Activated CD4-positive, alpha-beta memory T cell treated with anti-CD3 and anti-CD28 coated beads, Interleukin-2, amount 10 ng/mL, durations not matched to agents 7 days and 5 days (primary cell): ENCODE data around the gene NOL9. TPM values are rescaled to one million over a fixed set of nuclear protein-coding genes. Genes with fewer than 3 reads are reported as not detected.

Experiments used
- CTCF ChIA-PET: fragments of 350-600 bp; sonication (Branson Sonifier 250); formaldehyde crosslinking; loops from one replicate; lab custom pipeline; 2021; ENCODE audit warnings: antibody characterized with exemption, inconsistent platforms; lab: Charles Lee
- POLR2A ChIA-PET: fragments of 350-600 bp; sonication (Branson Sonifier 250); formaldehyde crosslinking; loops from one replicate; lab custom pipeline; 2021; ENCODE audit warnings: antibody characterized with exemption; lab: Charles Lee
- DNase-seq: peaks from one replicate; pipeline ENCODE4 v3.0.0-alpha.2; 2020
- H3K27ac Mint-ChIP-seq: one replicate; pipeline ENCODE4 v1.8.0; 2021; ENCODE audit warnings: mild to moderate bottlenecking, mixed read lengths
- H3K27me3 Mint-ChIP-seq: one replicate; pipeline ENCODE4 v1.8.0; 2021; ENCODE audit warnings: mixed read lengths
- H3K36me3 Mint-ChIP-seq: one replicate; pipeline ENCODE4 v1.8.0; 2021; ENCODE audit warnings: low read depth, mixed read lengths
- H3K4me1 Mint-ChIP-seq: one replicate; pipeline ENCODE4 v1.8.0; 2021; ENCODE audit warnings: mixed read lengths
- H3K4me3 Mint-ChIP-seq: one replicate; pipeline ENCODE4 v1.8.0; 2021; ENCODE audit warnings: mild to moderate bottlenecking, mixed read lengths
- H3K9me3 Mint-ChIP-seq: one replicate; pipeline ENCODE4 v1.8.0; 2021; ENCODE audit warnings: mixed read lengths
- total RNA-seq, 2 experiments: library from RNA; stranded (reverse); gene quantifications; one replicate each; pipeline ENCODE4 v1.2.3, GENCODE V29; 2021

The NOL9 gene
- total RNA-seq, 2 experiments from 2014 or later, result 39.1 to 40.8 TPM

DNA sequence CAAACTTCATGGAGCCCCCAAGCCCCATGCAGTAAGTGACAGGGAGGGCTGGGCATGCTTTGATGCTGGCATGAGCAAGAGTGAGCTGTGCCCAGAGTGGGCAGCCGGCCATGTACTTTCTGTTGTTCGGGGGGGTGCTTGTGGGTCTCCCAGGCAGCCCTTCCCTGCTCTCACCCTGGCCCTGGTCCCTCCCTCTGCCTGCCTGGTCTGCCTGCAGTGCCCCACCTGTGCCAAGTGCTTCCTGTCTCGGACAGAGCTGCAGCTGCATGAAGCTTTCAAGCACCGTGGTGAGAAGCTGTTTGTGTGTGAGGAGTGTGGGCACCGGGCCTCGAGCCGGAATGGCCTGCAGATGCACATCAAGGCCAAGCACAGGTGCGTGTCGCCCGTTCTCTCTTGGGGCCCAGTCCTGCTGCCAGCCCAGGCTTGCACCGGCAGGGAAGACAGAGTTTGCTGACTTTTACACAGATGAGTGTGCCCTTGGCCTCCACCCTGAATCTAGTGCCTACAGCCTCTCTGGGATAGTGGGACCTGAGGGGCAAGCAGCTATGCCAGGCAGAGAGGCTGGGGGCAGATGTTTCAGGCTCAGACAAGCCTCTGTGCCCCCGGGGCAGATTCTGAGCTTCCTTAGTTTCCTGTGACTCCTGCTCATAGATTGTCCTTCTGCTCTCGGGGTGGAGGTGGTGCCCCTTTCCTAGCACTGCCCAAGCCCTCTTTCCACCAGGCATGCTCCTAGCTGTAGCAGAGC lies 33.1 kb upstream of the NOL9 start:
- Mint-ChIP-seq H3K27me3 (no peaks in the 10 kb centered on the region), H3K36me3 (peaks cover 21% of the 10 kb centered on the region), H3K27ac (peak overlapping the region; percentile 19), H3K4me1 (peaks cover 28% of the 10 kb centered on the region), H3K4me3 (no peak overlapping the region), H3K9me3 (no peaks in the 10 kb centered on the region)
- DNase-seq, result no peak
- CTCF ChIA-PET, result interaction anchor here (0.6 kb wide), 1 partner anchor 67 kb away, joined by 5 read pairs; no protein-coding TSS in a partner anchor
- POLR2A ChIA-PET, result interaction anchor here (1.0 to 1.8 kb wide), 2 partner anchors 13 to 52 kb away, joined by 3 to 4 read pairs; no protein-coding TSS in a partner anchor

DNA sequence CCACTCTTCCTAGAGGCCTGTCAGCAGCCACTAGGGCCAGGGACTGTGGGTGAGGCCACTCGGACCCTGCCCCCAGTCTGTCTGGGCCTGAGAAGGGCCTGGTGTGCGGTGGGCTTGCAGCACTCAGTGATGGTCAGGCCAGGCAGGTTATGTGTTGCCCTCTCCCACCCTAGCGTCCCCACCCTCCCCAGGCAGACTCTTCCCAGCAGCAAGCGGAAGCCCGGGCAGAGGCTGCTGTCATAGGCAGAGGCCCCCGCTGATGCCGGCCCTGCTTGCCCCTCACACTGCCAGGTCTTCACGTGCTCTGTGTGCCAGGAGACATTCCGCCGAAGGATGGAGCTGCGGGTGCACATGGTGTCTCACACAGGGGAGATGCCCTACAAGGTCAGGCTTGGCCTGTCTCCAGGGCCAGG lies 32.1 kb upstream of the NOL9 start:
- Mint-ChIP-seq H3K27ac (no peak overlapping the region), H3K9me3 (no peaks in the 10 kb centered on the region), H3K27me3 (no peaks in the 10 kb centered on the region), H3K36me3 (peaks cover 20% of the 10 kb centered on the region), H3K4me1 (peaks cover 29% of the 10 kb centered on the region), H3K4me3 (no peak overlapping the region)
- ChIA-PET POLR2A (interaction anchor here (1.2 to 1.8 kb wide), 2 partner anchors 14 to 17 kb away, joined by 4 to 5 read pairs; partner anchors contain the start of gene KLHL21), CTCF (no interaction called here)
- no peak for DNase-seq

GRCh38 chr1:6585841-6586240 lies 31.5 kb upstream of the NOL9 start:
- no peak for DNase-seq
- Mint-ChIP-seq H3K27ac (no peak overlapping the region), H3K27me3 (no peaks in the 10 kb centered on the region), H3K4me3 (no peak overlapping the region), H3K36me3 (peaks cover 20% of the 10 kb centered on the region), H3K4me1 (peaks cover 29% of the 10 kb centered on the region), H3K9me3 (no peaks in the 10 kb centered on the region)
- POLR2A ChIA-PET, result interaction anchor here (1.2 to 1.8 kb wide), 2 partner anchors 14 to 17 kb away, joined by 4 to 5 read pairs; partner anchors contain the start of gene KLHL21
- CTCF ChIA-PET, result no interaction called here

GRCh38 chr1:6585081-6585722 lies 30.9 kb upstream of the NOL9 start:
- Mint-ChIP-seq H3K27me3 (no peaks in the 10 kb centered on the region), H3K4me3 (no peak overlapping the region), H3K4me1 (peaks cover 34% of the 10 kb centered on the region), H3K27ac (no peak overlapping the region), H3K9me3 (no peaks in the 10 kb centered on the region), H3K36me3 (peaks cover 18% of the 10 kb centered on the region)
- CTCF ChIA-PET, result no interaction called here
- DNase-seq, result no peak
- POLR2A ChIA-PET, result interaction anchor here (1.2 kb wide), 1 partner anchor 18 kb away, joined by 5 read pairs; the partner anchor contains the start of gene KLHL21

DNA sequence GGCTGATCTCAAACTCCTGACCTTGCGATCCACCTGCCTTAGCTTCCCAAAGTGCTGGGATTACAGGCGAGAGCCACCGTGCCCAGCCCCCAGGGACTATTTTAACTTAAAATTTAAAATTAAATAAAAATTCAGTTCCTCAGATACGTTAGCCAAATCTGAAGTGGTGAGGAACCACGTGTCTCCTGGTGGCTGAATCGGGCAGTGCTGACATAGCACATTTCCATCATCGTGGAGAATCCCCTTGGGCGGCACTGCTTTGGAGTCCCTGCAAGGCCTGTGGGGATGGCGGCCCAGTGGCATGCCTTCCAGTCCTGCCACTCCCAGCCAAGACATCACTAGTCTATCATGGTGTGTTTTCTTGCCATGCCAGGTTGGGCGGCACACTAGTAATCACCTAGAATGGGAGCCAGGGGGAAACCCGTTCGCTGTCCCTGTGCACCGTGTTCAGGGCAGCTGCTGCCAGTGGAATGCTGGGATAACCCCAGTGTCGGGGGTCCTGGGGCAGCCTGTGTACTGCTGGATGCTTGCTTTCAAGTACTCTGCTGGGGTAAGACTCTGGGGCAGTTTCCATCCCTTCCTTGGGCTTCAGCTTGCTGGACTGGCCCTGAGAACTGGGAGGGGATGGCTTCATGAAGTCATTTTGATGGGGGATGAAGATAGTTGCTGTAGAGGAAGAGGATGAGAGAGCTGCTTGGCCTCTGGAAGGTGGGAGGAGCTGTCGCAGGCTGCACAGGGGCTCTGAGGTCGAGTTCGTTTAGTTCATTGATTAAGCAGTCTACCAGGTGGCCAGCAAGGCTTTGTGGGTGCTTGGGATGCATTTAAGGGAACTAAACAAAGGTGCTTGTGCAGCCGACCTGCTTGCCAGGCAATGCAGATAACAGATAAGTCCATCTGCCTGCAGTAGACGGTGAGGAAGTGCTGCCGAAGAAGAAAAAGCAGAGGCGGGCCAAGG lies 30.1 kb upstream of the NOL9 start:
- Mint-ChIP-seq H3K4me1 (peaks cover 39% of the 10 kb centered on the region), H3K27ac (no peak overlapping the region), H3K4me3 (no peak overlapping the region), H3K9me3 (no peaks in the 10 kb centered on the region), H3K27me3 (no peaks in the 10 kb centered on the region), H3K36me3 (peaks cover 13% of the 10 kb centered on the region)
- ChIA-PET CTCF (interaction anchor here (0.6 to 1.1 kb wide), 2 partner anchors 19 to 94 kb away, joined by 5 read pairs; no protein-coding TSS in a partner anchor), POLR2A (no interaction called here)
- DNase-seq, result no peak

- Mint-ChIP-seq H3K36me3 (peaks cover 5% of the 10 kb centered on the region), H3K4me1 (peaks cover 42% of the 10 kb centered on the region), H3K9me3 (no peaks in the 10 kb centered on the region), H3K27ac (peak overlapping the region; percentile 5), H3K27me3 (no peaks in the 10 kb centered on the region), H3K4me3 (peak overlapping the region; percentile 21)
- DNase-seq, result no peak
- CTCF ChIA-PET, result interaction anchor here (1.0 to 2.4 kb wide), 2 partner anchors 18 to 19 kb away, joined by 4 to 7 read pairs; no protein-coding TSS in a partner anchor
- POLR2A ChIA-PET, result interaction anchor here (0.9 to 6.2 kb wide), 4 partner anchors 9 to 28 kb away, joined by 4 to 94 read pairs (median 23); partner anchors contain the start of genes KLHL21, NOL9 and TAS1R1
Observed at GRCh38 chr1:6582370-6582769, 28.1 kb upstream of the NOL9 start.

DNA sequence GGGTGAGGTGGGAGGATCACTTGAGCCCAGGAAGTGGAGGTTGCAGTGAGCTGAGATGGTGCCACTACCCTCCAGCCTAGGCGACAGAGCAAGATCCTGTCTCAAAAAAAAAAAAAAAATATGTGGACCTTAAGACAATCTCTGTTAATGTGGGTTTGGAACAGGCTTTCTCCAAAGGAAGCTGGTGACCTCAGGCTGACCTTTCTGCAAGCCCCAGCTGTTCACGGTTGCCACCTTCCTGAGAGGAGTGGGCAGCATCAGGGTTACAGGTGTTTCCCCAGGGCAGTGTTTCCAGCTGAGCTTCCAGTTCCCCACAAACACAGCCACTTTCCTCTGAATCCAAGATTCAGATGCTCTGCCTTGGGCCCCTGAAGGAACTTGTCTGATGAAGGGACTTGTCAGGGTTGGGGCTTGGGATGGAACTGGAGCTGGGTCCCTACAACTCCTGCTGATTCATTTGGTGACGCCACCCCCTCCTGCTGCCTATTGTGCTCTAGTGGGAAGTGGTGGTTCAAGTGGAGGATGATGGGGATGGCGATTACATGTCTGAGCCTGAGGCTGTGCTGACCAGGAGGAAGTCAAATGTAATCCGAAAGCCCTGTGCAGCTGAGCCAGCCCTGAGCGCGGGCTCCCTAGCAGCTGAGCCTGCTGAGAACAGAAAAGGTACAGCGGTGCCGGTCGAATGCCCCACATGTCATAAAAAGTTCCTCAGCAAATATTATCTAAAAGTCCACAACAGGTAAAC lies 27.4 kb upstream of the NOL9 start:
- H3K36me3 Mint-ChIP-seq, result peaks cover 5% of the 10 kb centered on the region
- H3K4me1 Mint-ChIP-seq, result peaks cover 41% of the 10 kb centered on the region
- POLR2A ChIA-PET, result interaction anchor here (1.0 to 6.2 kb wide), 5 partner anchors 10 to 32 kb away, joined by 3 to 94 read pairs (median 10); partner anchors contain the start of genes KLHL21, NOL9, PHF13 and TAS1R1
- no peaks in the 10 kb centered on the region for H3K9me3 Mint-ChIP-seq
- no peaks in the 10 kb centered on the region for H3K27me3 Mint-ChIP-seq
- peak overlapping the region; percentile 83 for H3K4me3 Mint-ChIP-seq
- peak overlapping the region; percentile 52 for H3K27ac Mint-ChIP-seq
- no peak for DNase-seq
- CTCF ChIA-PET, result interaction anchor here (0.6 to 2.4 kb wide), 7 partner anchors 19 to 238 kb away, joined by 3 to 7 read pairs (median 4); partner anchors contain the start of gene NOL9

GRCh38 chr1:6580593-6581409 lies 26.5 kb upstream of the NOL9 start:
- Mint-ChIP-seq H3K27ac (peak overlapping the region; percentile 85), H3K4me3 (peak overlapping the region; percentile 83), H3K9me3 (no peaks in the 10 kb centered on the region), H3K36me3 (peaks cover 5% of the 10 kb centered on the region), H3K27me3 (no peaks in the 10 kb centered on the region), H3K4me1 (peaks cover 41% of the 10 kb centered on the region)
- ChIA-PET CTCF (interaction anchor here (0.7 to 2.4 kb wide), 12 partner anchors 20 to 143 kb away, joined by 3 to 11 read pairs (median 4); partner anchors contain the start of genes DNAJC11, KLHL21, NOL9 and PLEKHG5), POLR2A (interaction anchor here (0.7 to 6.2 kb wide), 11 partner anchors 8 to 204 kb away, joined by 3 to 94 read pairs (median 4); partner anchors contain the start of genes KLHL21, NOL9, PHF13 and TAS1R1)
- DNase-seq, result peak; percentile 27

GRCh38 chr1:6580119-6580592 lies 25.8 kb upstream of the NOL9 start:
- Mint-ChIP-seq H3K36me3 (peaks cover 5% of the 10 kb centered on the region), H3K9me3 (no peaks in the 10 kb centered on the region), H3K27ac (peak overlapping the region; percentile 85), H3K4me1 (peaks cover 41% of the 10 kb centered on the region), H3K4me3 (peak overlapping the region; percentile 83), H3K27me3 (no peaks in the 10 kb centered on the region)
- no peak for DNase-seq
- ChIA-PET POLR2A (interaction anchor here (0.7 to 6.2 kb wide), 12 partner anchors 9 to 205 kb away, joined by 3 to 94 read pairs (median 3); partner anchors contain the start of genes KLHL21, NOL9, TAS1R1 and TNFRSF25), CTCF (interaction anchor here (0.7 to 1.7 kb wide), 9 partner anchors 20 to 140 kb away, joined by 3 to 11 read pairs (median 4); partner anchors contain the start of genes DNAJC11, KLHL21, NOL9 and PLEKHG5)

- peaks cover 36% of the 10 kb centered on the region for H3K4me1 Mint-ChIP-seq
- ChIA-PET POLR2A (interaction anchor here (0.9 to 6.2 kb wide), 12 partner anchors 10 to 205 kb away, joined by 3 to 94 read pairs (median 3); partner anchors contain the start of genes KLHL21, NOL9, PLEKHG5 and TAS1R1), CTCF (interaction anchor here (0.8 to 1.7 kb wide), 8 partner anchors 21 to 139 kb away, joined by 3 to 11 read pairs (median 5); partner anchors contain the start of genes DNAJC11, NOL9, PLEKHG5 and TAS1R1)
- no peaks in the 10 kb centered on the region for H3K9me3 Mint-ChIP-seq
- peak; percentile 98 for DNase-seq
- no peaks in the 10 kb centered on the region for H3K27me3 Mint-ChIP-seq
- peak within 1 kb of the TSS; percentile 85 for H3K27ac Mint-ChIP-seq
- peaks cover 5% of the 10 kb centered on the region for H3K36me3 Mint-ChIP-seq
- H3K4me3 Mint-ChIP-seq, result peak within 1 kb of the TSS; percentile 83
Observed at GRCh38 chr1:6579374-6580118, 25.2 kb upstream of the NOL9 start, which contains the start of gene ZBTB48. TSS of gene ZBTB48 (plus strand) at chr1:6579994. CDS start at chr1:6580610, 616 bp downstream.
